HepG2 (cell line): ENCODE measurements around the gene TATDN3. TPM values are rescaled to one million over a fixed set of nuclear protein-coding genes. Genes with fewer than 3 reads are reported as not detected.

Experiments used
- CREM ChIP-seq, 2 experiments: sonication (generic) in 1 of 2; formaldehyde crosslinking in 1 of 2; IDR thresholded peaks; 2 replicates each; pipeline versions ENCODE4 v1.4.0 to v1.6.1; 2016 to 2020; ENCODE audit warnings: antibody characterized with exemption in 1 of 2, mild to moderate bottlenecking in 1 of 2, missing genetic modification reagents in 1 of 2
- DR1 ChIP-seq: sonication (generic); formaldehyde crosslinking; IDR thresholded peaks from 2 replicates; pipeline ENCODE4 v1.8.0; 2021; ENCODE audit warnings: mild to moderate bottlenecking, missing genetic modification reagents, inconsistent platforms
- ESRRA ChIP-seq: sonication (generic); formaldehyde crosslinking; IDR thresholded peaks from 2 replicates; pipeline ENCODE4 v1.5.1; 2020; ENCODE audit warnings: mild to moderate bottlenecking, low read depth, missing genetic modification reagents
- FOXC1 ChIP-seq: sonication (generic); formaldehyde crosslinking; IDR thresholded peaks from 2 replicates; pipeline ENCODE4 v1.8.0; 2022; ENCODE audit warnings: mild to moderate bottlenecking, missing genetic modification reagents, borderline replicate concordance
- HMG20A ChIP-seq: IDR thresholded peaks from 2 replicates; pipeline ENCODE4 v1.6.1; 2016; ENCODE audit warnings: borderline replicate concordance
- MEF2D ChIP-seq: sonication (generic); formaldehyde crosslinking; IDR thresholded peaks from 2 replicates; pipeline ENCODE4 v1.5.1; 2020; ENCODE audit warnings: mild to moderate bottlenecking, missing genetic modification reagents
- RXRA ChIP-seq: sonication (generic); formaldehyde crosslinking; IDR thresholded peaks from 2 replicates; pipeline ENCODE4 v1.5.1; 2020; ENCODE audit warnings: missing genetic modification reagents
- SP1 ChIP-seq, 2 experiments: fragments of 450-650 bp in 1 of 2; sonication (generic) in 1 of 2; formaldehyde crosslinking in 1 of 2; IDR thresholded peaks; 2 replicates each; pipeline versions ENCODE4 v1.4.0 to v1.6.1; 2016 to 2020; ENCODE audit warnings: missing genetic modification reagents in 1 of 2
- YEATS2 ChIP-seq: sonication (generic); formaldehyde crosslinking; IDR thresholded peaks from 2 replicates; pipeline ENCODE4 v1.4.0; 2020; ENCODE audit warnings: missing genetic modification reagents, borderline replicate concordance
- ZNF263 ChIP-seq: sonication (generic); formaldehyde crosslinking; IDR thresholded peaks from 2 replicates; pipeline ENCODE4 v1.4.0; 2020; ENCODE audit warnings: missing genetic modification reagents
- ZNF280B ChIP-seq: sonication (generic); formaldehyde crosslinking; IDR thresholded peaks from 2 replicates; pipeline ENCODE4 v1.5.0; 2020; ENCODE audit warnings: missing genetic modification reagents, mild to moderate bottlenecking, borderline replicate concordance
- ZNF317 ChIP-seq: sonication (generic); formaldehyde crosslinking; IDR thresholded peaks from 2 replicates; pipeline ENCODE4 v1.5.0; 2020; ENCODE audit warnings: mild to moderate bottlenecking, missing genetic modification reagents
- ZNF407 ChIP-seq: sonication (generic); formaldehyde crosslinking; IDR thresholded peaks from one replicate; pipeline ENCODE4 v1.5.1; 2020; ENCODE audit warnings: mild to moderate bottlenecking, missing genetic modification reagents; ENCODE audit errors: not compliant biosample characterization
- ZZZ3 ChIP-seq: sonication (generic); formaldehyde crosslinking; IDR thresholded peaks from 2 replicates; pipeline ENCODE4 v1.4.0; 2020; ENCODE audit warnings: missing genetic modification reagents, mild to moderate bottlenecking, borderline replicate concordance
- polyA plus RNA-seq, 8 experiments: library from polyadenylated mRNA; depleted of rRNA in 3 of 8; stranded (reverse) in 7 of 8; unstranded in 1 of 8; fragments of >200 nt; fragmentation: Illumina TruSeq in 4 of 8; extraction: Trizol in 4 of 8; gene quantifications; 2 replicates each; pipeline versions ENCODE4 v1.2.1 to v1.2.3, GENCODE V29; 2011 to 2016; ENCODE audit warnings: low read depth in 4 of 8, missing spikeins in 1 of 8, mixed read lengths in 1 of 8; ENCODE audit not compliant: insufficient read depth in 1 of 8
- total RNA-seq, 5 experiments: library from RNA; depleted of rRNA; stranded (reverse); fragments of >200 nt; fragmentation: Illumina TruSeq; extraction: Trizol; gene quantifications; 2 replicates each; pipeline ENCODE4 v1.2.3, GENCODE V29; 2016; ENCODE audit warnings: low read depth in 1 of 5
- TF ChIP-seq, protein P1 (sequence below): IDR thresholded peaks from 2 replicates; pipeline ENCODE4 v1.6.1; 2016; ENCODE audit warnings: mild to moderate bottlenecking
- TF ChIP-seq, protein P2 (sequence below): IDR thresholded peaks from 2 replicates; pipeline ENCODE4 v1.6.1; 2016; ENCODE audit warnings: missing genetic modification reagents, missing compliant biosample characterization
- TF ChIP-seq, protein P3 (sequence below): IDR thresholded peaks from 2 replicates; pipeline ENCODE4 v1.6.1; 2016; ENCODE audit warnings: low read depth, borderline replicate concordance

Gene TATDN3
- total and polyA plus RNA-seq, 2 of the 13 experiments (the other 11 are each of a cell fraction or from before 2014, with no cell fraction given), result 7.3 to 8.6 TPM

DNA sequence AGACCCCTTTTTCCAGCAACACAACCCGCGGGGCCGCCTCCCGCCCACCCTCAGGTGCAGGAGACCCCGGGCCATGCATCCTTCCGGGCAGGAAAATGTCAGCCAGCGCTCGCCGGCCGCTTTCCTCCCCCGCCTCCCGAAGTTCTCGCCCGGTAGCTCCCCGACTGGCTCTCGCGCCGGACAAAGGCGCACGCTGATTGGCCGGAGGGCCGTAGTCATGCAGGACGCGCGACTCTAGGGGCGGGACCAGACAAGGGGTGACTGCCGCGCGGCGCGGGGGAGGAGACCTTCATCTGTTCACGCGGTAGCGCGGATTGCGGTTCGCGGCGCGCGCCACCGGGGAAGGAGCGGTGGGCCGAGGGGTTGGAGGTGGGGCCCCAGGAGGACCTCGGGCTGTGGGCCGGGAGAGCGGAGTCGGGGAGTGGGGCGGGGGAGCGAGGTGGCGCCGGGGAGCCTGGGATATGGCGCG, 66.3 kb downstream of the TATDN3 start, which contains the start of gene FLVCR1 (continued):
- TF ChIP-seq, protein P1, sequence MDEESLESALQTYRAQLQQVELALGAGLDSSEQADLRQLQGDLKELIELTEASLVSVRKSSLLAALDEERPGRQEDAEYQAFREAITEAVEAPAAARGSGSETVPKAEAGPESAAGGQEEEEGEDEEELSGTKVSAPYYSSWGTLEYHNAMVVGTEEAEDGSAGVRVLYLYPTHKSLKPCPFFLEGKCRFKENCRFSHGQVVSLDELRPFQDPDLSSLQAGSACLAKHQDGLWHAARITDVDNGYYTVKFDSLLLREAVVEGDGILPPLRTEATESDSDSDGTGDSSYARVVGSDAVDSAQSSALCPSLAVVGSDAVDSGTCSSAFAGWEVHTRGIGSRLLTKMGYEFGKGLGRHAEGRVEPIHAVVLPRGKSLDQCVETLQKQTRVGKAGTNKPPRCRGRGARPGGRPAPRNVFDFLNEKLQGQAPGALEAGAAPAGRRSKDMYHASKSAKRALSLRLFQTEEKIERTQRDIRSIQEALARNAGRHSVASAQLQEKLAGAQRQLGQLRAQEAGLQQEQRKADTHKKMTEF (CRISPR knock-in tag), result no peak
- no peak for TF ChIP-seq ZNF317 (CRISPR knock-in tag)
- TF ChIP-seq, protein P2, sequence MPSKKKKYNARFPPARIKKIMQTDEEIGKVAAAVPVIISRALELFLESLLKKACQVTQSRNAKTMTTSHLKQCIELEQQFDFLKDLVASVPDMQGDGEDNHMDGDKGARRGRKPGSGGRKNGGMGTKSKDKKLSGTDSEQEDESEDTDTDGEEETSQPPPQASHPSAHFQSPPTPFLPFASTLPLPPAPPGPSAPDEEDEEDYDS (CRISPR knock-in tag), result peak; percentile 96
- TF ChIP-seq ESRRA (CRISPR knock-in tag), result 0 out of 2 replicates have a peak, but pooled peaks have one; percentile 12
- peak; percentile 69 for TF ChIP-seq YEATS2 (CRISPR knock-in tag)
- TF ChIP-seq SP1 (IDR thresholded peaks at IDR 0.05), result no peak
- TF ChIP-seq SP1 (CRISPR knock-in tag; IDR thresholded peaks at IDR 0.05), result peak; percentile 89
- peak; percentile 93 for TF ChIP-seq DR1 (CRISPR knock-in tag)
- peak; percentile 87 for TF ChIP-seq FOXC1 (CRISPR knock-in tag)
- TF ChIP-seq MEF2D, result no peak
- TF ChIP-seq ZNF280B, result no peak; the same call in 1 of the 2 replicates
- no peak; the same call in 1 of the 2 replicates for TF ChIP-seq CREM (IDR thresholded peaks at IDR 0.05)
- TF ChIP-seq CREM (CRISPR knock-in tag; IDR thresholded peaks at IDR 0.05), result no peak
- TF ChIP-seq, protein P3, sequence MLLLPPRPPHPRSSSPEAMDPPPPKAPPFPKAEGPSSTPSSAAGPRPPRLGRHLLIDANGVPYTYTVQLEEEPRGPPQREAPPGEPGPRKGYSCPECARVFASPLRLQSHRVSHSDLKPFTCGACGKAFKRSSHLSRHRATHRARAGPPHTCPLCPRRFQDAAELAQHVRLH, result no peak
- TF ChIP-seq ZNF407 (CRISPR knock-in tag), result peak; percentile 34
- TF ChIP-seq ZZZ3 (CRISPR knock-in tag), result 0 out of 2 replicates have a peak, but pooled peaks have one; percentile 23
- peak; percentile 34; the same call in 1 of the 2 replicates for TF ChIP-seq RXRA (CRISPR knock-in tag)
- TF ChIP-seq ZNF263, result no peak
- peak; percentile 14; the same call in 1 of the 2 replicates for TF ChIP-seq HMG20A (CRISPR knock-in tag)
